PC-3 (cell line): ENCODE results near the gene ANKRD2. TPM values are rescaled to one million over a fixed set of nuclear protein-coding genes. Genes with fewer than 3 reads are reported as not detected.

ENCODE experiments used
- ATAC-seq: fragments of 200-7000 bp; cut with Tn5 transposase; 2 replicates; pipeline ENCODE4 v1.9.1; 2020; ENCODE audit warnings: mild to moderate bottlenecking, moderate library complexity
- BruUV-seq: library from RNA; stranded (reverse); fragments of 400-500 nt; replicated peaks from 2 replicates; lab custom pipeline; 2021; lab: Mats Ljungman, UMichigan
- CTCF ChIA-PET: fragments of 300-600 bp; sonication (Branson Sonifier 250); formaldehyde crosslinking; loops from one replicate; lab custom pipeline; 2022; ENCODE audit warnings: antibody characterized with exemption; lab: Charles Lee
- POLR2A ChIA-PET: fragments of 300-600 bp; sonication (Branson Sonifier 250); formaldehyde crosslinking; loops from one replicate; lab custom pipeline; 2022; ENCODE audit warnings: antibody characterized with exemption; ENCODE audit not compliant: unreplicated experiment; lab: Charles Lee
- DNase-seq: peaks from one replicate; pipeline ENCODE4 v3.0.0-alpha.2; 2015
- H2AFZ ChIP-seq: fragments of 300-600 bp; sonication (generic); 2 replicates; pipeline ENCODE4 v1.6.0; 2016; ENCODE audit warnings: antibody characterized with exemption, low read length
- H3F3A ChIP-seq: fragments of 300-600 bp; sonication (generic); one replicate; pipeline ENCODE4 v1.6.0; 2017; ENCODE audit warnings: antibody characterized with exemption, low read length, control low read depth, mild to moderate bottlenecking; ENCODE audit not compliant: unreplicated experiment
- H3K27ac ChIP-seq: fragments of 300-600 bp; sonication (generic); 2 replicates; pipeline ENCODE4 v1.5.1; 2016; ENCODE audit warnings: mild to moderate bottlenecking, low read length
- H3K27me3 ChIP-seq: fragments of 300-600 bp; sonication (generic); 2 replicates; pipeline ENCODE4 v1.6.1; 2016; ENCODE audit warnings: low read length, mixed read lengths
- H3K36me3 ChIP-seq: fragments of 300-600 bp; sonication (generic); 2 replicates; pipeline ENCODE4 v1.6.1; 2016; ENCODE audit warnings: low read depth, mixed run types, low read length, mixed read lengths
- H3K4me1 ChIP-seq: fragments of 300-600 bp; sonication (generic); 2 replicates; pipeline ENCODE4 v1.5.1; 2016; ENCODE audit warnings: low read length; ENCODE audit not compliant: insufficient read depth
- H3K4me2 ChIP-seq: fragments of 300-600 bp; sonication (generic); 2 replicates; pipeline ENCODE4 v1.6.0; 2016; ENCODE audit warnings: low read length
- H3K4me3 ChIP-seq: fragments of 300-600 bp; sonication (generic); 2 replicates; pipeline ENCODE4 v1.5.1; 2016; ENCODE audit warnings: mild to moderate bottlenecking, low read length, mixed read lengths
- H3K79me2 ChIP-seq: fragments of 300-600 bp; sonication (generic); 2 replicates; pipeline ENCODE4 v1.6.1; 2017; ENCODE audit warnings: low read length, mixed read lengths
- H3K9ac ChIP-seq: fragments of 300-600 bp; sonication (generic); 2 replicates; pipeline ENCODE4 v1.6.0; 2016; ENCODE audit warnings: mild to moderate bottlenecking, low read length
- H3K9me2 ChIP-seq: fragments of 300-600 bp; sonication (generic); replicated peaks from 2 replicates; pipeline ENCODE4 v1.6.1; 2016; ENCODE audit warnings: mixed run types, low read length, mixed read lengths
- H3K9me3 ChIP-seq: fragments of 300-600 bp; sonication (generic); 2 replicates; pipeline ENCODE4 v1.6.1; 2016; ENCODE audit warnings: low read length, mixed read lengths
- H4K20me1 ChIP-seq: fragments of 300-600 bp; sonication (generic); 2 replicates; pipeline ENCODE4 v1.6.1; 2016; ENCODE audit warnings: low read length, mixed read lengths
- CTCF ChIP-seq: fragments of 300-600 bp; sonication (generic); conservative IDR thresholded peaks from 2 replicates; pipeline ENCODE4 v1.5.1; 2017; ENCODE audit warnings: antibody characterized with exemption, low read depth, mild to moderate bottlenecking, low read length
- EZH2 ChIP-seq: fragments of 300-600 bp; sonication (generic); IDR thresholded peaks from one replicate; pipeline ENCODE4 v1.6.1; 2017; ENCODE audit warnings: antibody characterized with exemption, mild to moderate bottlenecking, low read length; ENCODE audit not compliant: unreplicated experiment
- EZH2phosphoT487 ChIP-seq: fragments of 300-600 bp; sonication (generic); IDR thresholded peaks from 2 replicates; pipeline ENCODE4 v1.6.1; 2018; ENCODE audit warnings: mild to moderate bottlenecking, antibody characterized with exemption, low read length, borderline replicate concordance
- intact Hi-C: fragments of 100-400 bp; cut with micrococcal nuclease; formaldehyde crosslinking; loops from 2 replicates; pipeline ENCODE4 v1.9.0; 2023
- total RNA-seq: library from RNA; depleted of rRNA; stranded (reverse); fragments of >200 nt; gene quantifications from 2 replicates; pipeline ENCODE4 v1.2.3, GENCODE V29; 2014

ANKRD2 gene
- total RNA-seq, 1 experiment from 2014 or later = 1.8 TPM

DNA sequence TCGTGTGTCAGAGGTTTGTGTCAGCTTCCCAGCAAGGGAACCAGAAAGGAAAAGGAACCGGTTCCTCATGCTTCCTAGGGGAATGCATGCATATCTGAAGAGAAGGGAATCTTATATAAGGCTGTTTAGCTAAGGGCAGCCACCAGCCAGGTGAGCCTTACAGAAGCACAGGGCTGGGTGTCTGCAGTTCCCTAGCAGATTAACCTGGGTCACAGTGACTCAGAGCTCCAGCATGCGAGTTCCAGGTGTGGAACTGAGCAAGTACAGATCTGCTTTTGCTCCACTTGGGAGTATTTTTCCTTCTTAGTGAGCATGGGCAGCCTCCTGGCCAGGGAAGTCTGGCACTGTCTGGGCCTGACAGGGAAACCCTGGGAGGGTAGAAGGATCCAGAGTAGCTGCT lies 957 bp upstream of the ANKRD2 start:
- H3K4me3 ChIP-seq = no peak overlapping the region
- POLR2A ChIA-PET = no interaction called here
- H3K9ac ChIP-seq = no peak overlapping the region
- DNase-seq (peak; percentile 88), ATAC-seq (peak; percentile 67)
- H3K27ac ChIP-seq = peak overlapping the region; percentile 73
- no peaks in the 10 kb centered on the region for H3K36me3 ChIP-seq
- H3K27me3 ChIP-seq = no peaks in the 10 kb centered on the region
- TF ChIP-seq CTCF = no peak
- no peak for TF ChIP-seq EZH2
- TF ChIP-seq EZH2phosphoT487 = no peak
- peaks cover 4% of the 10 kb centered on the region for H3F3A ChIP-seq
- CTCF ChIA-PET = interaction anchor here (0.5 to 1.7 kb wide), 2 partner anchors 41 to 46 kb away, joined by 9 to 10 read pairs; no protein-coding TSS in a partner anchor
- H2AFZ ChIP-seq = no peak overlapping the region
- H3K9me2 ChIP-seq = no peaks in the 10 kb centered on the region
- intact Hi-C loops = no loop called here
- peaks cover 44% of the 10 kb centered on the region for H3K4me1 ChIP-seq
- BruUV-seq = no TSS peak
- H4K20me1 ChIP-seq = no peaks in the 10 kb centered on the region
- H3K9me3 ChIP-seq = no peaks in the 10 kb centered on the region
- H3K79me2 ChIP-seq = no peaks in the 10 kb centered on the region
- peak overlapping the region; percentile 67 for H3K4me2 ChIP-seq

- POLR2A ChIA-PET = no interaction called here
- no peak overlapping the region for H3K27ac ChIP-seq
- intact Hi-C loops = no loop called here
These were observed 442 bp downstream of the ANKRD2 start for GRCh38 chr10:97573021-97573420.

More at GRCh38 chr10:97573021-97573420, 442 bp downstream of the ANKRD2 start:
- Histone ChIP-seq H3K9ac (no peak overlapping the region), H3F3A (peaks cover 4% of the 10 kb centered on the region), H3K36me3 (no peaks in the 10 kb centered on the region), H3K9me2 (no peaks in the 10 kb centered on the region), H3K27me3 (no peaks in the 10 kb centered on the region), H2AFZ (no peak overlapping the region), H3K4me3 (no peak overlapping the region), H3K4me1 (peaks cover 41% of the 10 kb centered on the region), H3K79me2 (no peaks in the 10 kb centered on the region), H4K20me1 (no peaks in the 10 kb centered on the region), H3K9me3 (no peaks in the 10 kb centered on the region), H3K4me2 (no peak overlapping the region)
- CTCF ChIA-PET = no interaction called here
- DNase-seq (no peak), ATAC-seq (no peak)
- no TSS peak for BruUV-seq
- no peak for TF ChIP-seq CTCF
- no peak for TF ChIP-seq EZH2phosphoT487
- TF ChIP-seq EZH2 = no peak
